Measurements from ENCODE around the gene HDX.
"Not testable (repeated sequence)": the region's sequence is repeated elsewhere in the genome, so short reads cannot be mapped to it uniquely, and the experiment has no call there.

Gene HDX

GRCh38 chrX:84501798-84502628 is at the start of gene HDX:
TSS of gene HDX (minus strand) at chrX:84502453. CDS start at chrX:84475397, 27,056 bp downstream.
- peak within 1 kb of the TSS; percentile 65 for H3K4me3 ChIP-seq (ENCODE audit: low read length)
- no peak for TF ChIP-seq CTCF (IDR thresholded peaks at IDR 0.05; ENCODE audit: insufficient read depth, low read depth, low read length, missing control alignments)

GRCh38 chrX:84541315-84541714 is 39.1 kb upstream of the HDX start:
- not testable (repeated sequence) for DNase-seq (ENCODE audit: low read depth); H3K4me3 ChIP-seq (ENCODE audit: low read length)

More at GRCh38 chrX:84501798-84502628, at the start of gene HDX:
- DNase-seq (ENCODE audit: low read depth) = peak; percentile 76

GRCh38 chrX:84537627-84538026 is 35.4 kb upstream of the HDX start:
- DNase-seq (ENCODE audit: low read depth); H3K4me3 ChIP-seq (ENCODE audit: low read length): not testable (repeated sequence)

GRCh38 chrX:84488426-84488825 is 13.8 kb downstream of the HDX start:
- H3K4me3 ChIP-seq (ENCODE audit: low read length) = no peak overlapping the region
- no peak for TF ChIP-seq CTCF (IDR thresholded peaks at IDR 0.05; ENCODE audit: insufficient read depth, low read depth, low read length, missing control alignments)
- DNase-seq (ENCODE audit: low read depth) = no peak

- TF ChIP-seq CTCF (IDR thresholded peaks at IDR 0.05; ENCODE audit: insufficient read depth, low read depth, low read length, missing control alignments) = no peak
- H3K4me3 ChIP-seq (ENCODE audit: low read length) = no peak overlapping the region
- no peak for DNase-seq (ENCODE audit: low read depth)
Measured at GRCh38 chrX:84487365-84488353, 14.6 kb downstream of the HDX start.

GRCh38 chrX:84479086-84479485 is 23.2 kb downstream of the HDX start:
- no peak for TF ChIP-seq CTCF (IDR thresholded peaks at IDR 0.05; ENCODE audit: insufficient read depth, low read depth, low read length, missing control alignments)
- no peak for DNase-seq (ENCODE audit: low read depth)
- H3K4me3 ChIP-seq (ENCODE audit: low read length) = no peak overlapping the region

GRCh38 chrX:84477114-84477513 is 25.1 kb downstream of the HDX start:
- no peak for DNase-seq (ENCODE audit: low read depth)
- TF ChIP-seq CTCF (IDR thresholded peaks at IDR 0.05; ENCODE audit: insufficient read depth, low read depth, low read length, missing control alignments) = no peak
- no peak overlapping the region for H3K4me3 ChIP-seq (ENCODE audit: low read length)
